HT-29 (cell line): ENCODE results near the gene IFI6. TPM values are rescaled to one million over a fixed set of nuclear protein-coding genes. Genes with fewer than 3 reads are reported as not detected.

Experiments used
- DNase-seq: peaks from one replicate; pipeline ENCODE4 v3.0.0-alpha.2; 2015; ENCODE audit warnings: low spot score
- total RNA-seq: library from RNA; depleted of rRNA; stranded (reverse); fragments of >200 nt; shearing (Covaris generic); gene quantifications from 2 replicates; pipeline ENCODE4 v1.2.3, GENCODE V29; 2014

Gene IFI6
- total RNA-seq, 1 experiment from 2014 or later = 178 TPM

GRCh38 chr1:27672750-27673112 lies 739 bp upstream of the IFI6 start:
- DNase-seq = no peak

- no peak for DNase-seq
Measured at GRCh38 chr1:27669876-27670275, 2.1 kb downstream of the IFI6 start.

- DNase-seq = peak; percentile 68
Measured at GRCh38 chr1:27668808-27669723, 2.9 kb downstream of the IFI6 start.

GRCh38 chr1:27668121-27668807 lies 3.7 kb downstream of the IFI6 start:
- DNase-seq = no peak

- DNase-seq = no peak
Measured at GRCh38 chr1:27666791-27667254, 5.2 kb downstream of the IFI6 start.

GRCh38 chr1:27666294-27666693 lies 5.7 kb downstream of the IFI6 start:
- no peak for DNase-seq

- DNase-seq = no peak
Measured at GRCh38 chr1:27665016-27665651, 6.9 kb downstream of the IFI6 start.

- DNase-seq = no peak
Measured at GRCh38 chr1:27664291-27664690, 7.7 kb downstream of the IFI6 start.

- peak; percentile 91 for DNase-seq
Measured at GRCh38 chr1:27662707-27663393, 9.1 kb downstream of the IFI6 start.

- DNase-seq = no peak
Measured at GRCh38 chr1:27662261-27662660, 9.7 kb downstream of the IFI6 start.

- DNase-seq = no peak
Measured at GRCh38 chr1:27661412-27662075, 10.4 kb downstream of the IFI6 start.

- no peak for DNase-seq
Measured at GRCh38 chr1:27660300-27660835, 11.6 kb downstream of the IFI6 start.

- peak; percentile 75 for DNase-seq
Measured at GRCh38 chr1:27659497-27660299, 12.3 kb downstream of the IFI6 start.

- DNase-seq = peak; percentile 11
Measured at GRCh38 chr1:27658951-27659496, 13.0 kb downstream of the IFI6 start.

- DNase-seq = peak; percentile 18
Measured at GRCh38 chr1:27656157-27656893, 15.7 kb downstream of the IFI6 start.

- no peak for DNase-seq
Measured at GRCh38 chr1:27655151-27655937, 16.6 kb downstream of the IFI6 start.

- no peak for DNase-seq
Measured at GRCh38 chr1:27652111-27652864, 19.7 kb downstream of the IFI6 start.
